Neural crest cell (in vitro differentiated cells): ENCODE data around the gene SSBP2. TPM values are rescaled to one million over a fixed set of nuclear protein-coding genes. Genes with fewer than 3 reads are reported as not detected.

Experiments used
- DNase-seq: peaks from one replicate; pipeline ENCODE4 v3.0.0; 2021; ENCODE audit warnings: low read depth, mixed read lengths, low spot score
- H3K27ac Mint-ChIP-seq: one replicate; pipeline ENCODE4 v1.8.0; 2021; ENCODE audit warnings: mild to moderate bottlenecking, mixed read lengths; ENCODE audit not compliant: unreplicated experiment
- H3K27me3 Mint-ChIP-seq: 2 replicates; pipeline ENCODE4 v1.8.0; 2021; ENCODE audit warnings: low read depth, mild to moderate bottlenecking, mixed read lengths
- H3K36me3 Mint-ChIP-seq: 2 replicates; pipeline ENCODE4 v1.8.0; 2021; ENCODE audit warnings: low read depth, mild to moderate bottlenecking, mixed read lengths
- H3K4me1 Mint-ChIP-seq: 2 replicates; pipeline ENCODE4 v1.8.0; 2021; ENCODE audit warnings: mixed read lengths
- H3K4me3 Mint-ChIP-seq: one replicate; pipeline ENCODE4 v1.8.0; 2021; ENCODE audit warnings: mild to moderate bottlenecking, mixed read lengths
- H3K9me3 Mint-ChIP-seq: 2 replicates; pipeline ENCODE4 v1.8.0; 2021; ENCODE audit warnings: mixed read lengths
- total RNA-seq: library from RNA; stranded (reverse); gene quantifications from 2 replicates; pipeline ENCODE4 v1.2.1, GENCODE V29; 2021
- TF ChIP-seq, protein P1 (sequence below): fragments of 200-600 bp; sonication (generic); conservative IDR thresholded peaks from 2 replicates; pipeline ENCODE4 v1.5.0; 2021; ENCODE audit warnings: antibody characterized with exemption, mild to moderate bottlenecking

Gene SSBP2
- total RNA-seq, 1 donor from 2014 or later = 81.7 TPM

GRCh38 chr5:81405126-81405891, 345.6 kb downstream of the SSBP2 start:
- Mint-ChIP-seq H3K27me3 (peaks cover 2% of the 10 kb centered on the region), H3K4me1 (peaks cover 18% of the 10 kb centered on the region), H3K9me3 (no peaks in the 10 kb centered on the region), H3K27ac (no peak overlapping the region), H3K36me3 (no peaks in the 10 kb centered on the region), H3K4me3 (no peak overlapping the region)
- no peak for DNase-seq
- TF ChIP-seq, protein P1, sequence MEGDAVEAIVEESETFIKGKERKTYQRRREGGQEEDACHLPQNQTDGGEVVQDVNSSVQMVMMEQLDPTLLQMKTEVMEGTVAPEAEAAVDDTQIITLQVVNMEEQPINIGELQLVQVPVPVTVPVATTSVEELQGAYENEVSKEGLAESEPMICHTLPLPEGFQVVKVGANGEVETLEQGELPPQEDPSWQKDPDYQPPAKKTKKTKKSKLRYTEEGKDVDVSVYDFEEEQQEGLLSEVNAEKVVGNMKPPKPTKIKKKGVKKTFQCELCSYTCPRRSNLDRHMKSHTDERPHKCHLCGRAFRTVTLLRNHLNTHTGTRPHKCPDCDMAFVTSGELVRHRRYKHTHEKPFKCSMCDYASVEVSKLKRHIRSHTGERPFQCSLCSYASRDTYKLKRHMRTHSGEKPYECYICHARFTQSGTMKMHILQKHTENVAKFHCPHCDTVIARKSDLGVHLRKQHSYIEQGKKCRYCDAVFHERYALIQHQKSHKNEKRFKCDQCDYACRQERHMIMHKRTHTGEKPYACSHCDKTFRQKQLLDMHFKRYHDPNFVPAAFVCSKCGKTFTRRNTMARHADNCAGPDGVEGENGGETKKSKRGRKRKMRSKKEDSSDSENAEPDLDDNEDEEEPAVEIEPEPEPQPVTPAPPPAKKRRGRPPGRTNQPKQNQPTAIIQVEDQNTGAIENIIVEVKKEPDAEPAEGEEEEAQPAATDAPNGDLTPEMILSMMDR = no peak

DNA sequence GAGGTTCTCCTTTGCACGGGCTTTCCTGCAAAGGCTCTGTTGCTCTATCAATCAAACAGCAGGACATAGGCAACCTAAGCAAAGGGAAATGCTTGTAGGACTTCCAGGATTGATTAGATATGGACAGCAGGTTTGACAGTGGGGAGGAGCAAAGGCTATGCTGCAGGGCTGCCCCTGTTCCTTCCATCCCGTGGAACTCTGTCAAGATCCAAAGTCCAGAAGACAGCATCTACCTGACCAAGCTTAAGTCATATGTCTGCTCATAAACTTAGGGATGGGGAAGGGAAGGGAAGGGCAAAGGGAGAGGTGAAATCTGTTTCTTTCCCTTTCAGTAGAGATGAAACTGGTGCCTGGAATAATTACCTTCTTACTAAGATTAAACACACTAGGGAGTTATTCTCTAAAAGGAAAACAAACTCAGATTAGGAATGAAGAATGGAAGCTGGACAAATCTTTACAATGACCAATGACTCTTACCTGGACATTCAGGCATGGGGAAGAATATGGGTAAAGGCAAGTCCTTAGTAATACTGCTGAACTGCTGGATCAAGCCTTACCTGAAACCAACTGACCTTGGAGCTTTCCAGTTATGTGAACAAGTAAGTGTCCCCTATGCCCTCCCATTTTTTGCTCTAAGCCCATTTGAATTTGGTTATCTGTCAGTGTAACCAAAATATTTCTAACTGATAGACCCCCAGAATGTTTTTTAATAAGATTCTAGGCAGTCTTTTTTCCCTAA, 348.5 kb downstream of the SSBP2 start:
- Mint-ChIP-seq H3K4me3 (no peak overlapping the region), H3K36me3 (no peaks in the 10 kb centered on the region), H3K4me1 (peaks cover 4% of the 10 kb centered on the region), H3K9me3 (no peaks in the 10 kb centered on the region), H3K27me3 (peaks cover 10% of the 10 kb centered on the region), H3K27ac (no peak overlapping the region)
- TF ChIP-seq, protein P1 = no peak
- no peak for DNase-seq

- no peak for DNase-seq
- Mint-ChIP-seq H3K36me3 (no peaks in the 10 kb centered on the region), H3K4me3 (no peak overlapping the region), H3K27me3 (peaks cover 17% of the 10 kb centered on the region), H3K4me1 (no peaks in the 10 kb centered on the region), H3K9me3 (no peaks in the 10 kb centered on the region), H3K27ac (no peak overlapping the region)
- TF ChIP-seq, protein P1 = no peak
These were observed 349.6 kb downstream of the SSBP2 start for GRCh38 chr5:81401266-81401665.

- H3K9me3 Mint-ChIP-seq = peaks cover under 1% of the 10 kb centered on the region
These were observed 350.5 kb downstream of the SSBP2 start for GRCh38 chr5:81400375-81400774.

DNA sequence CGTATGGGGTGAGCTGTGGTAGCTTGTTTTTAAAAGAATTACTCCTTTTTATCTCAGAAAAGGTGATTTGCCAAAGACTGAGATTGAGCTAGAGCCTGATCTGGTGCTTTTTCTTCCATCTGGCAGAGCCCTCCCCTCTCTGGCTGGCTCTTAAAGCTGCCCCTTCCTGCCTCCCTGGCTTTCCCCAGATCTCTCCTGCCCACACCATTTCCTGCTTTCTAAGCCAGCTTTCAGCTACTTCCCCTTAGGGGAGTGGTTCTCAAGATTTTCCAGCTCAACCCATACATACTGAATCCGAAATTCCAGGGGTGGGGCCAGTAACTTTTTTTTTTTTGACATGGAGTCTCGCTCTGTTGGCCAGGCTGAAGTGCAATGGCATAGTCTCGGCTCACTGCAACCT, 352.2 kb downstream of the SSBP2 start:
- Mint-ChIP-seq H3K36me3 (no peaks in the 10 kb centered on the region), H3K27me3 (peaks cover 36% of the 10 kb centered on the region)
- TF ChIP-seq, protein P1 = no peak

More at GRCh38 chr5:81400375-81400774, 350.5 kb downstream of the SSBP2 start:
- no peaks in the 10 kb centered on the region for H3K4me1 Mint-ChIP-seq
- no peak overlapping the region for H3K27ac Mint-ChIP-seq
- no peak overlapping the region for H3K4me3 Mint-ChIP-seq
- TF ChIP-seq, protein P1 = no peak
- peaks cover 23% of the 10 kb centered on the region for H3K27me3 Mint-ChIP-seq
- no peak for DNase-seq
- H3K36me3 Mint-ChIP-seq = no peaks in the 10 kb centered on the region

More for the DNA sequence above, 352.2 kb downstream of the SSBP2 start:
- DNase-seq = no peak
- H3K4me1 Mint-ChIP-seq = no peaks in the 10 kb centered on the region
- peaks cover 4% of the 10 kb centered on the region for H3K9me3 Mint-ChIP-seq
- H3K27ac Mint-ChIP-seq = no peak overlapping the region
- H3K4me3 Mint-ChIP-seq = no peak overlapping the region
